Measurements from ENCODE around the gene IL1B. TPM values are rescaled to one million over a fixed set of nuclear protein-coding genes. Genes with fewer than 3 reads are reported as not detected.

The IL1B gene
- polyA plus RNA-seq, 1 donor from 2014 or later, result not detected

DNA sequence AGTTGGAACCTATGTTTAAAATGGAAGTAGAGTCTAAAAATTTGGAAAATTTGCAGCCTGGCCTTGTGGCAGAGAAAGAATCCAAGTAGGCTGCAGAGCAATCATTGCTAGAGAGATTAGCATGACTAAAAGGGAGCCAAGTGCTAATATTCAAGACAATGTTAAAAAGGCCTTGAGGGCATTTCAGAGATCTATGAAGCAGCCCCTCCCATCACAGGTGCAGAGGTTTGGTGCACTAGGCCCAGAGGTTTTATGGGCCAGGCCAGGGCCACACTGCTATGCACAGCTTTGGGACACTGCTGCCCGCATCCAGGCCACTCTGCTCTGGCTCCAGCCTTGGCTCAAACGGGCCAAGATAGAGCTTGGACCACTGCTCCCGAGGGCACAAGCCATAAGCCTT is 45.6 kb downstream of the IL1B start:
- TF ChIP-seq POLR2AphosphoS5 (IDR thresholded peaks at IDR 0.05), result no peak
- no peak for TF ChIP-seq RAD21 (conservative IDR thresholded peaks at IDR 0.05)
- TF ChIP-seq, protein P1, sequence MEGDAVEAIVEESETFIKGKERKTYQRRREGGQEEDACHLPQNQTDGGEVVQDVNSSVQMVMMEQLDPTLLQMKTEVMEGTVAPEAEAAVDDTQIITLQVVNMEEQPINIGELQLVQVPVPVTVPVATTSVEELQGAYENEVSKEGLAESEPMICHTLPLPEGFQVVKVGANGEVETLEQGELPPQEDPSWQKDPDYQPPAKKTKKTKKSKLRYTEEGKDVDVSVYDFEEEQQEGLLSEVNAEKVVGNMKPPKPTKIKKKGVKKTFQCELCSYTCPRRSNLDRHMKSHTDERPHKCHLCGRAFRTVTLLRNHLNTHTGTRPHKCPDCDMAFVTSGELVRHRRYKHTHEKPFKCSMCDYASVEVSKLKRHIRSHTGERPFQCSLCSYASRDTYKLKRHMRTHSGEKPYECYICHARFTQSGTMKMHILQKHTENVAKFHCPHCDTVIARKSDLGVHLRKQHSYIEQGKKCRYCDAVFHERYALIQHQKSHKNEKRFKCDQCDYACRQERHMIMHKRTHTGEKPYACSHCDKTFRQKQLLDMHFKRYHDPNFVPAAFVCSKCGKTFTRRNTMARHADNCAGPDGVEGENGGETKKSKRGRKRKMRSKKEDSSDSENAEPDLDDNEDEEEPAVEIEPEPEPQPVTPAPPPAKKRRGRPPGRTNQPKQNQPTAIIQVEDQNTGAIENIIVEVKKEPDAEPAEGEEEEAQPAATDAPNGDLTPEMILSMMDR (IDR thresholded peaks at IDR 0.05; ENCODE audit: poor library complexity, severe bottlenecking), result no peak
- TF ChIP-seq, protein P2, sequence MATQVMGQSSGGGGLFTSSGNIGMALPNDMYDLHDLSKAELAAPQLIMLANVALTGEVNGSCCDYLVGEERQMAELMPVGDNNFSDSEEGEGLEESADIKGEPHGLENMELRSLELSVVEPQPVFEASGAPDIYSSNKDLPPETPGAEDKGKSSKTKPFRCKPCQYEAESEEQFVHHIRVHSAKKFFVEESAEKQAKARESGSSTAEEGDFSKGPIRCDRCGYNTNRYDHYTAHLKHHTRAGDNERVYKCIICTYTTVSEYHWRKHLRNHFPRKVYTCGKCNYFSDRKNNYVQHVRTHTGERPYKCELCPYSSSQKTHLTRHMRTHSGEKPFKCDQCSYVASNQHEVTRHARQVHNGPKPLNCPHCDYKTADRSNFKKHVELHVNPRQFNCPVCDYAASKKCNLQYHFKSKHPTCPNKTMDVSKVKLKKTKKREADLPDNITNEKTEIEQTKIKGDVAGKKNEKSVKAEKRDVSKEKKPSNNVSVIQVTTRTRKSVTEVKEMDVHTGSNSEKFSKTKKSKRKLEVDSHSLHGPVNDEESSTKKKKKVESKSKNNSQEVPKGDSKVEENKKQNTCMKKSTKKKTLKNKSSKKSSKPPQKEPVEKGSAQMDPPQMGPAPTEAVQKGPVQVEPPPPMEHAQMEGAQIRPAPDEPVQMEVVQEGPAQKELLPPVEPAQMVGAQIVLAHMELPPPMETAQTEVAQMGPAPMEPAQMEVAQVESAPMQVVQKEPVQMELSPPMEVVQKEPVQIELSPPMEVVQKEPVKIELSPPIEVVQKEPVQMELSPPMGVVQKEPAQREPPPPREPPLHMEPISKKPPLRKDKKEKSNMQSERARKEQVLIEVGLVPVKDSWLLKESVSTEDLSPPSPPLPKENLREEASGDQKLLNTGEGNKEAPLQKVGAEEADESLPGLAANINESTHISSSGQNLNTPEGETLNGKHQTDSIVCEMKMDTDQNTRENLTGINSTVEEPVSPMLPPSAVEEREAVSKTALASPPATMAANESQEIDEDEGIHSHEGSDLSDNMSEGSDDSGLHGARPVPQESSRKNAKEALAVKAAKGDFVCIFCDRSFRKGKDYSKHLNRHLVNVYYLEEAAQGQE (IDR thresholded peaks at IDR 0.05; ENCODE audit: borderline replicate concordance), result no peak
- TF ChIP-seq MXI1 (conservative IDR thresholded peaks at IDR 0.05; ENCODE audit: poor library complexity, severe bottlenecking), result no peak
- TF ChIP-seq SMC3 (conservative IDR thresholded peaks at IDR 0.05; ENCODE audit: poor library complexity), result no peak
- TF ChIP-seq EP300 (conservative IDR thresholded peaks at IDR 0.05; ENCODE audit: poor library complexity, severe bottlenecking), result no peak
- TF ChIP-seq TAF1 (IDR thresholded peaks at IDR 0.05; ENCODE audit: low read depth), result no peak
- no peak for TF ChIP-seq EZH2 (IDR thresholded peaks at IDR 0.05; ENCODE audit: borderline replicate concordance, insufficient read depth, low read length, poor library complexity, severe bottlenecking)
- no peak overlapping the region for H3K27ac ChIP-seq (ENCODE audit: low read length)

DNA sequence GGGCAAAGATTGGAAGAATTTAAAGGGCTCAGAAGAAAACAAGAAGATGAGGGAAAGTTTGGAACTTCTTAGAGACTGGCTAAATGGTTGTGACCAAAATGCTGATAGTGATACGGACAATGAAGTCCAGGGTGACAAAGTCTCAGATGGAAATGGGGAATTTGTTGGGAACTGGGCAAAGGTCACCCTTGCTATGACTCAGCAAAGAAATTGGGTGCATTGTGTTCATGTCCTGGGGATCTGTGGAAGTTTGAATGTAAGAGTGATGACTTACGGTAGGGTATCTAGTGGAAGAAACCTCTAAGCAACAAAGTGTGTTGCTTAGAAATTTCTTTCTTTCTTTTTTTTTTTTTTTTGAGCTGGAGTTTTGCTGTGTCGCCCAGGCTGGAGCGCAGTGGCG is 46.3 kb downstream of the IL1B start:
- H3K9me2 ChIP-seq (ENCODE audit: insufficient read depth, low read length), result no peaks in the 10 kb centered on the region
- no peak overlapping the region for H3K4me2 ChIP-seq (ENCODE audit: low read length)
- H3K79me2 ChIP-seq (replicated peaks; ENCODE audit: insufficient read depth, low read length), result no peaks in the 10 kb centered on the region
- no peak overlapping the region for H2AFZ ChIP-seq (ENCODE audit: low read depth, low read length)
- H3K36me3 ChIP-seq (ENCODE audit: insufficient read depth, low read length), result no peaks in the 10 kb centered on the region
- TF ChIP-seq, protein P2 (IDR thresholded peaks at IDR 0.05; ENCODE audit: borderline replicate concordance), result no peak
- no peak for TF ChIP-seq TAF1 (IDR thresholded peaks at IDR 0.05; ENCODE audit: low read depth)
- TF ChIP-seq, protein P1 (IDR thresholded peaks at IDR 0.05; ENCODE audit: poor library complexity, severe bottlenecking), result no peak
- no peak for TF ChIP-seq EP300 (conservative IDR thresholded peaks at IDR 0.05; ENCODE audit: poor library complexity, severe bottlenecking)
- no peak for TF ChIP-seq POLR2AphosphoS5 (IDR thresholded peaks at IDR 0.05)
- no peak for TF ChIP-seq RAD21 (conservative IDR thresholded peaks at IDR 0.05)
- TF ChIP-seq MXI1 (conservative IDR thresholded peaks at IDR 0.05; ENCODE audit: poor library complexity, severe bottlenecking), result no peak
- no peak for TF ChIP-seq SMC3 (conservative IDR thresholded peaks at IDR 0.05; ENCODE audit: poor library complexity)
- no peak for TF ChIP-seq EZH2 (IDR thresholded peaks at IDR 0.05; ENCODE audit: borderline replicate concordance, insufficient read depth, low read length, poor library complexity, severe bottlenecking)
- H3K27ac ChIP-seq (ENCODE audit: low read length), result no peak overlapping the region
- H3K4me3 ChIP-seq (ENCODE audit: low read length), result no peak overlapping the region
- no peaks in the 10 kb centered on the region for H3F3A ChIP-seq (ENCODE audit: insufficient read depth, low read length, poor library complexity, severe bottlenecking)
- no peak overlapping the region for H3K9ac ChIP-seq (ENCODE audit: low read length)
- H3K27me3 ChIP-seq (ENCODE audit: insufficient read depth, low read depth, low read length), result no peaks in the 10 kb centered on the region
- H3K9me3 ChIP-seq (ENCODE audit: low read length), result no peaks in the 10 kb centered on the region
- no peaks in the 10 kb centered on the region for H4K20me1 ChIP-seq (ENCODE audit: insufficient read depth)

More for the DNA sequence above, 45.6 kb downstream of the IL1B start:
- Histone ChIP-seq H3F3A (ENCODE audit: insufficient read depth, low read length, poor library complexity, severe bottlenecking) (no peaks in the 10 kb centered on the region), H3K9ac (ENCODE audit: low read length) (no peak overlapping the region), H3K36me3 (ENCODE audit: insufficient read depth, low read length) (no peaks in the 10 kb centered on the region), H3K9me3 (ENCODE audit: low read length) (no peaks in the 10 kb centered on the region), H3K4me3 (ENCODE audit: low read length) (no peak overlapping the region), H3K4me2 (ENCODE audit: low read length) (no peak overlapping the region), H4K20me1 (ENCODE audit: insufficient read depth) (no peaks in the 10 kb centered on the region), H3K27me3 (ENCODE audit: insufficient read depth, low read depth, low read length) (no peaks in the 10 kb centered on the region), H3K9me2 (ENCODE audit: insufficient read depth, low read length) (no peaks in the 10 kb centered on the region), H2AFZ (ENCODE audit: low read depth, low read length) (no peak overlapping the region), H3K79me2 (replicated peaks; ENCODE audit: insufficient read depth, low read length) (no peaks in the 10 kb centered on the region)
